Epidermal melanocyte (primary cell): ENCODE measurements around the gene ZNF770.
"Not testable (repeated sequence)": the region's sequence is repeated elsewhere in the genome, so short reads cannot be mapped to it uniquely, and the experiment has no call there.

Experiments
- DNase-seq: peaks from one replicate; pipeline ENCODE4 v3.0.0; 2011; ENCODE audit warnings: low spot score; ENCODE audit not compliant: insufficient read length

ZNF770 gene

DNA sequence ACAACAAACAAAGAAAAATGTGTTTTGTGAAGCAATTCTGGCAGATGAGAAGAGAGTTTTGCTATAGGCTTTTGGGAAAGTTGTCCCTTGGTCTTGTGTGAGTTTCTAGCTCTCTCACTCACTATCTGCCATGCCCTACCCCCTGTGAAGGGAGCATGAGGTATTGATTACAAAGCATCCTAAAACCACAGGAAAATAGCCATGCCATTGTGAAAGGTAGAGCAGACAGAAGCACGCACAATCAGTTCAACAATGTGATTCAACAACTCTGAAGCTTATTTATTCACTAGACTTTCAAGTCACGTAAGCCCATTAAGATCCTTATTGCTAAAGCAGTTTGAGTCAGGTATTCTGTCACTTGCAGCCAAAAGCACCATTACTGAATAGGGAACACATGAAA is 12.0 kb downstream of the ZNF770 start:
- no peak for DNase-seq

DNA sequence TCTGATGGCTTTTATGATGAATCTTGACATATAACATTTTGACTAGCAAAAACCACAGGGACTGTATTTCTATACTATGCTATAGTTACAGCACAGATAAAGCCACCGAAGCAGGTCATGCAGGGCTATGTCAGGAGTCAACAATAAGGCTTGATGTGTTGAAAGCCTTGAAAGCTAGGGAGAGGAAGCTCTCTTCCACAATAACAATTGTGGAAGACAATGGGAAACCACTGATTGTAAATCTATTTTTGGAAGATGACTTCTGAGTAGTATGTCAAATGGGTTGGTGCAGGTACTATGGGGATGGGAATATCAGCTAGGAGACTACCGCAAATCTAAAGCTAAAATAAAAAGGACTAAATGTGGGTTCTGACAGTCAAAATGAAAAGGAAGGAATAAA is 14.6 kb downstream of the ZNF770 start:
- no peak for DNase-seq

- not testable (repeated sequence) for DNase-seq
These were observed 17.9 kb downstream of the ZNF770 start for GRCh38 chr15:34970098-34970643.

DNA sequence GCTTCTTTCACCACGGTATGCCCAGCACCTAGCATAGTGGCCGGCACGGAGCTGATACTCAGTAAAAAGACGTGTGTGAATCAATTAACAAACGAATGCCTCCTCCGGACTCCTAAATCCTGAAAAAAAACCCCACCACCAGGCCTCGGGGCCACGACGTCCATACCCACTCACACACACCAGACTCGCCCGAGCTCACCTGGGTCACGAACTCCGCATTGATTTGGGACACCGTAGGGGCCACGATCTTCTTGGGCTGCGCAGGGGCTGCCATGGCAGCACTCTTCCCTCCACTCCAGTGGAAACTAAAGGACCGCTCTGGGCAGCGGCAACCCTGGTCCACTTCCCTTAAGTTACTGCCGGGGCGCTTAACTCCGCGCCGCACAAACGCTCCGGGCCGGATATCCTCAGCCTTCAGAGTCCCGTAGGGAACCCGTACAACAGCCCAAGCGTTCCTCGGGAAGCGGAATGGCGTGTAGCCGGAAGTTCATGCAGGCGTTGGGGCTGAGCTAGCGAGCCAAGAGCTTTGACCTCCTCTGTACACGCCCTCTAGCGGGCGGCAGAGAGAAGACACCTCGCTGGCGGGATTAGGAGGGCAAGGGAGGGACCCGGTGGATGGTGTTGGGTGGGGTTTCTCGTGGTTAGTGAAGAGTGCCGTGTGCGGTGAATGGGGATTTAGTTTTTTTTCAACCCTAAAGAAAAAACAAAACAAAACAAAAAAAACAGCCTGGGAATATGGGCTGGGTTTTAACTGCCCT is 18.6 kb downstream of the ZNF770 start, which contains the start of gene AQR:
AQR (minus strand) TSS at position 403 of the 758 bp plus-strand sequence; CDS start at position 274, 129 bp downstream.
- DNase-seq = peak; percentile 89

GRCh38 chr15:34964277-34964676 is 23.8 kb downstream of the ZNF770 start:
- DNase-seq = no peak

DNA sequence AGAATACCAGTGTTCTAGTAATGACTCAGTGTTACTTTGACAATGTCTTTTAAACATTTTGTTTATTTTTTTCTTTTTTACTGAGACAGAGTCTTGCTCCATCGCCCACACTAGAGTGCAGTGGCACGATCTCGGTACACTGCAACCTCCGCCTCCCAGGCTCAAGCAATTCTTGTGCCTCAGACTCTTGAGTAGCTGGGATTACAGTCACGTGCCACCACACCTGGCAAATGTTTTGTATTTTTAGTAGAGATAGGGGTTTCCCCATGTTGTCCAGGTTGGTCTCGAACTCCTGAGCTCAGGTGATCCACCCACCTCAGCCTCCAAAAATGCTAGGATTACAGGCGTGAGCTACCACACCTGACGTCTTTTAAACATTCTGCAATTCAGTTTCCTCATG is 34.2 kb downstream of the ZNF770 start:
- DNase-seq = no peak

DNA sequence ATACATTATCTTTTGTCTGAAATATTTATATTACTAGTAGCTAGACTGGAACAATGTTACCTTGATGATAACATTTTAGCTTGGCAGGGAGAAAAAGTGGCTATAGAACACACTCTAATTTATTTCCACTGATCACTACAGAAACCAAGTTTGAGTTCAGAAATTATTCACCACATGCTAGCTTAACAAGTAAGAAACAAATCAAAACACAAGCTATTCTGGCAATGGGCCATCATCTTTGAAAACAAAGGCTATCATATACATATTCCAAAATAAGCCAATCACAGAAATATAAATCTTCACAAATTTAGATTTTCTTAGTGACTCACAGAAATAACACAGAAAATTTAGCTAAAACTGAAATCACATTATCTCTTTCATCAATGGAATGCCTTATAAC is 35.6 kb downstream of the ZNF770 start:
- DNase-seq = no peak

GRCh38 chr15:34951993-34952392 is 36.1 kb downstream of the ZNF770 start:
- peak; percentile 27 for DNase-seq

DNA sequence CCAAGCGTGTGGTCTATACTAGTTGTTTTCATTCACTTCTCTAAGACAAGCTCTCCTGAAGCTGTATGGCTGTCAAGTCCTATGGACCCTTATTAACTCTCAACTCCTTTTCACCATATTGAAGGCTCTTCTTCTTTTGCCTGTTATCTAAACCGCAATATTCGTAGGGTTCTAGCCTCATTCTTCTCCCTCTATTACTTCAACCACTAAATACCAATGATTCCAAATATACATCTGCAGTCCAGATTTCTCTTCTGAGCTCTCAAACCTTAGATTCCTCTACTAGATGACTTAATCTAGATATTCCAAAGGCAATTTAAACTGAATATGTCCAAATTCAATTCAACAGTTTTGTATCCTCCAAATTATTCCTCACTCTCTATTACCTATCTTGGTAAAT is 43.2 kb downstream of the ZNF770 start:
- peak; percentile 21 for DNase-seq

GRCh38 chr15:34943711-34944110 is 44.4 kb downstream of the ZNF770 start:
- DNase-seq = no peak

DNA sequence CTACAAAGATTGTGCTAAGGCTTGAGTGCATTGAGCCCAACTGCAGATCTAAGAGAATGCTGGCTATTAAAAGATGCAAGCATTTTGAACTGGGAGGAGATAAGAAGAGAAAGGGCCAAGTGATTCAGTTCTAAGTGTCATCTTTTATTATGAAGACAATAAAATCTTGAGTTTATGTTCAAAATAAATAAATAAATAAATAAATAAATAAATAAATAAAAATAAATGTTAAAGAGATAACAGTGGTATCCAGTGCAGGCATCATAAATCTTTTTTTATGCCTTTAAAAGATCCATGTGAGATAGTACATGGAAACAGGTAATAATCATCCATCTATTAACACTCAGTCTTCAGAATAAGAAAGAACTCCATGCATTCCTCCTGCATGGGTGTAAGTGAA is 44.8 kb downstream of the ZNF770 start:
- not testable (repeated sequence) for DNase-seq

DNA sequence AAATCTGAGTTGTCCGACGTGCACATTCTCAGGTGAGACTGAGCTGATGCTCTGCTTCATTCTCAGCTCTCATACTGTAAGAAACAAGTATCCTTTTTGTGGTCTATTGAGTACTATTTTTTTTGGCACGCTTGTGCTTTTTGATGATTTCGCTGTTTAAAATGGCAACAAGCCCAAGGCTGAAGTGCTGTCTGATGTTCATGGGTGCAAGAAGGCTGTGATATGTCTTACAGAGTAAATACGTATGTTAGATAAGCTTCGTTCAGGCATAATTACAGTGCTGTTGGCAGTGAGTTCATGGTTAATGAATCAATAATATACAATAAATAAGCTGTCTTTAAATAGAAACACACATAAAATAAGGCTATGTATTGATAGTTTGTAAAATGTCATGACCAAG is 45.7 kb downstream of the ZNF770 start:
- no peak for DNase-seq

- DNase-seq = no peak
These were observed 46.3 kb downstream of the ZNF770 start for GRCh38 chr15:34941831-34942230.

DNA sequence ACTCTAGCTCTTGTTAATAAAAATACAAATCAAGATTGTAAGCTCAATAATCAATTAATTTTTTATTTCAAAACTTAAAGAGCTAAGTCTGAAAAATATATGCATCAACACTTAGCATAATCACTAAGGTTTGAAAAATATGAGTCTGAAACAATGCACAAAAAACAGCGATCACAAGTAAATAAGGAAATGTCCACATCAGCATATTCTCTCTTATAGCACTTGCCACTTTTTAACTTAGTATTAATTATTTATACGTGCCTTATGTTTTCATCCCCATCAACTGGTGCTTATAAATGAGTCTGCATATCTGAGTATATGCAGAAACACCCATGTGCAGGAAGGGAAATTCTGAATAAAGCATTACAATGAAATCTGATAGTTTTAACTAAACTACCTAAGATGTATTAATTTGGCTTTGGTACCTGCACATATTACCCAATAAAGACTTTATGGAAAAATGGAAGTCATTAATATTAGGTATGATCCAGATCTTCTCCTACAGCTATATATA is 46.8 kb downstream of the ZNF770 start:
- DNase-seq = no peak

DNA sequence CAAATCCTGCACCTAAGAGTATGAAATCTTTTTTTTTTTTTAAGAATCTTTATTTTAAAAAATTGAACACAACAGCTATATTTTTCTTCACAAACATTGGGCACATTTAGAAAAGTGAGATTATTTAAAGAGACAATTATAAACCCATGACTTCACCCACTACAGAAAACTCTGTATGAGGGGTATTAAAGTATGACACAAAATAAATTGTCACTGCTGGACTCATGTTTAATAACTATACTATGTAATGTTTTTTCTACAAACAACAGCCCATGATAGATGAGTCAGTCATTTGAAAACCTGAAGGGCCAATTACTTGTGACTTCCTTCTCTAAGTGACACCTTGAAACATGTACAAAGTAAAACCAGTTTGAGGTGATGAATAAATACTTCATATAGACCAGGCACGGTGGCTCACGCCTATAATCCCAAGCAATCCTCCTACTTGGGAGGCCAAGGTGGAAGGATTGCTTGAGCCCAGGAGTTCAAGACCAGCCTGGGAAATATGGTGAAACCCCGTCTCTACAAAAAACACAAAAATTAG is 54.6 kb downstream of the ZNF770 start:
- DNase-seq = no peak

GRCh38 chr15:34928349-34928748 is 59.7 kb downstream of the ZNF770 start:
- not testable (repeated sequence) for DNase-seq
